K562 (cell line): ENCODE data around the gene FAM53A. TPM values are rescaled to one million over a fixed set of nuclear protein-coding genes. Genes with fewer than 3 reads are reported as not detected.

ENCODE experiments used
- ATAC-seq: fragments of 200-7000 bp; cut with Tn5 transposase; 3 replicates; pipeline ENCODE4 v1.9.1; 2020; ENCODE audit warnings: moderate library complexity
- BruUV-seq: library from RNA; stranded (reverse); fragments of 400-500 nt; replicated peaks from 2 replicates; lab custom pipeline; 2021; lab: Mats Ljungman, UMichigan
- CTCF ChIA-PET: fragments of 300-600 bp; formaldehyde crosslinking; extraction: SDS; loops from one replicate; lab custom pipeline; 2021; ENCODE audit warnings: low intra/inter-chr PET ratio; lab: Yijun Ruan, JAX
- POLR2A ChIA-PET: fragments of 300-600, 350-650 bp; sonication (Branson Sonifier 250); formaldehyde crosslinking; extraction: SDS; loops from one replicate; lab custom pipeline; 2021; ENCODE audit warnings: antibody characterized with exemption, inconsistent platforms; lab: Yijun Ruan, JAX
- DNase-seq, 4 experiments: peaks; one replicate each; pipeline versions ENCODE4 v3.0.0 to v3.0.0-alpha.2; 2011 to 2018; ENCODE audit warnings: low spot score in 3 of 4, mixed read lengths in 3 of 4; ENCODE audit errors: extremely low read depth in 1 of 4
- FAIRE-seq: peaks from 2 replicates; lab custom pipeline; 2011; peaks lifted over from hg19 to GRCh38; lab: Jason Lieb, UNC
- H2AFZ ChIP-seq: 2 replicates; pipeline ENCODE4 v1.6.0; 2011; ENCODE audit warnings: low read depth, low read length, control low read depth, inconsistent platforms
- H3K27ac ChIP-seq: fragments of 200-600 bp; 3 replicates; pipeline ENCODE4 v1.8.0; 2011; ENCODE audit warnings: low read depth, mild to moderate bottlenecking, control low read depth, inconsistent platforms, low read length, moderate library complexity, mixed read lengths; ENCODE audit errors: extremely low read depth
- H3K27me3 ChIP-seq, 2 experiments: fragments of 300-600 bp in 1 of 2; 2 replicates in 1 of 2; 3 replicates in 1 of 2; pipeline versions ENCODE4 v1.6.0 to v1.8.0; 2011; ENCODE audit warnings: inconsistent platforms in 2 of 2, low read length in 2 of 2, mild to moderate bottlenecking in 1 of 2, mixed read lengths in 1 of 2, moderate library complexity in 1 of 2; ENCODE audit not compliant: control insufficient read depth in 2 of 2, insufficient read depth in 2 of 2
- H3K36me3 ChIP-seq: fragments of 300-600 bp; 3 replicates; pipeline ENCODE4 v1.8.0; 2011; ENCODE audit warnings: mild to moderate bottlenecking, low read length, inconsistent platforms; ENCODE audit not compliant: control insufficient read depth, insufficient read depth
- H3K4me1 ChIP-seq, 2 experiments: fragments of 200-600 bp in 1 of 2; replicated peaks in 1 of 2; 2 replicates in 1 of 2; 3 replicates in 1 of 2; pipeline versions ENCODE4 v1.5.1 to v1.8.0; 2011; ENCODE audit warnings: inconsistent platforms in 2 of 2, low read length in 2 of 2, mild to moderate bottlenecking in 1 of 2, mixed read lengths in 1 of 2, moderate library complexity in 1 of 2; ENCODE audit not compliant: control insufficient read depth in 2 of 2, insufficient read depth in 2 of 2
- H3K4me2 ChIP-seq: 2 replicates; pipeline ENCODE4 v1.6.1; 2011; ENCODE audit warnings: low read length, control low read depth, inconsistent platforms, mixed read lengths; ENCODE audit not compliant: insufficient read depth
- H3K4me3 ChIP-seq: fragments of 200-600 bp; sonication (generic), shearing (Covaris generic); 2 replicates; pipeline ENCODE4 v1.5.1; 2016; ENCODE audit warnings: control low read depth, inconsistent platforms
- H3K79me2 ChIP-seq: fragments of 200-600 bp; 3 replicates; pipeline ENCODE4 v1.8.0; 2011; ENCODE audit warnings: low read length, inconsistent platforms; ENCODE audit not compliant: control insufficient read depth, insufficient read depth
- H3K9ac ChIP-seq, 2 experiments: 2 replicates each; pipeline versions ENCODE4 v1.6.0 to v1.6.1; 2011; ENCODE audit warnings: low read depth in 2 of 2, low read length in 2 of 2, control low read depth in 1 of 2, inconsistent platforms in 1 of 2, mild to moderate bottlenecking in 1 of 2, mixed read lengths in 1 of 2; ENCODE audit not compliant: insufficient read depth in 1 of 2
- H3K9me1 ChIP-seq: one replicate; pipeline ENCODE4 v1.6.0; 2011; ENCODE audit warnings: inconsistent platforms, mild to moderate bottlenecking, low read length, moderate library complexity; ENCODE audit not compliant: control insufficient read depth, insufficient read depth
- H3K9me3 ChIP-seq: replicated peaks from 2 replicates; pipeline ENCODE4 v1.5.1; 2011; ENCODE audit warnings: low read depth, low read length, inconsistent platforms; ENCODE audit not compliant: control insufficient read depth, insufficient read depth
- H4K20me1 ChIP-seq: replicated peaks from 2 replicates; pipeline ENCODE4 v1.6.1; 2011; ENCODE audit warnings: low read length, inconsistent platforms, mixed read lengths; ENCODE audit not compliant: control insufficient read depth, insufficient read depth
- FOXJ3 ChIP-seq: sonication (generic); formaldehyde crosslinking; IDR thresholded peaks from 2 replicates; pipeline ENCODE4 v1.4.0; 2020; ENCODE audit warnings: mild to moderate bottlenecking, missing genetic modification reagents
- MBD2 ChIP-seq: sonication (generic); IDR thresholded peaks from 2 replicates; pipeline ENCODE4 v1.6.1; 2016; ENCODE audit warnings: low read depth, borderline replicate concordance
- NELFE ChIP-seq: IDR thresholded peaks from 2 replicates; pipeline ENCODE4 v1.6.1; 2011; ENCODE audit warnings: mild to moderate bottlenecking; ENCODE audit not compliant: insufficient read depth, insufficient read length
- PCBP1 ChIP-seq: fragments of 200-400 bp; formaldehyde crosslinking; IDR thresholded peaks from 2 replicates; pipeline ENCODE4 v1.6.1; 2018; ENCODE audit warnings: mild to moderate bottlenecking, low read depth, low read length; ENCODE audit not compliant: poor library complexity, severe bottlenecking
- POLR2A ChIP-seq: fragments of 450-650 bp; conservative IDR thresholded peaks from 2 replicates; pipeline ENCODE4 v1.6.1; 2016
- POLR2AphosphoS5 ChIP-seq: IDR thresholded peaks from 2 replicates; pipeline ENCODE4 v1.6.1; 2011; ENCODE audit warnings: mild to moderate bottlenecking, low read depth, low read length, moderate library complexity; ENCODE audit not compliant: control insufficient read depth, insufficient read depth
- POLR2G ChIP-seq: fragments of 200-400 bp; formaldehyde crosslinking; IDR thresholded peaks from 2 replicates; pipeline ENCODE4 v1.6.1; 2017; ENCODE audit warnings: low read depth, mild to moderate bottlenecking, antibody characterized with exemption, low read length, moderate library complexity
- RBFOX2 ChIP-seq: fragments of 200-400 bp; formaldehyde crosslinking; IDR thresholded peaks from 2 replicates; pipeline ENCODE4 v1.6.1; 2017; ENCODE audit warnings: low read depth, mild to moderate bottlenecking, low read length, moderate library complexity
- RBM22 ChIP-seq: fragments of 200-400 bp; formaldehyde crosslinking; IDR thresholded peaks from 2 replicates; pipeline ENCODE4 v1.6.1; 2018; ENCODE audit warnings: low read length, low read depth; ENCODE audit not compliant: poor library complexity, severe bottlenecking
- TCF7 ChIP-seq: sonication (generic); IDR thresholded peaks from 2 replicates; pipeline ENCODE4 v1.6.1; 2016; ENCODE audit warnings: antibody characterized with exemption, borderline replicate concordance
- ZNF133 ChIP-seq: fragments of 250-450 bp; sonication (Bioruptor Pico); IDR thresholded peaks from 2 replicates; pipeline ENCODE4 v1.4.0; 2020; ENCODE audit warnings: mild to moderate bottlenecking
- ZNF23 ChIP-seq: fragments of 250-450 bp; sonication (Bioruptor Pico); IDR thresholded peaks from 2 replicates; pipeline ENCODE4 v1.4.0; 2020; ENCODE audit warnings: mild to moderate bottlenecking
- ZNF24 ChIP-seq: fragments of 450-650 bp; IDR thresholded peaks from 2 replicates; pipeline ENCODE4 v1.6.1; 2016
- WGBS: fragments of 100-300 bp; shearing (Covaris generic); methylation state at CpG from one replicate; pipeline ENCODE4 v1.1.6; 2016; ENCODE audit warnings: low coverage, mixed read lengths; ENCODE audit not compliant: insufficient coverage; ENCODE audit errors: missing lambda C conversion rate; 5-methylcytosine and 5-hydroxymethylcytosine counted together
- in situ Hi-C: fragments of 300-500 bp; cut with MboI; formaldehyde crosslinking; loops from 4 replicates; pipeline ENCODE4 v1.15.0; 2018; ENCODE audit warnings: inconsistent platforms, mixed read lengths
- intact Hi-C: fragments of 100-400 bp; cut with micrococcal nuclease; formaldehyde crosslinking; loops from 2 replicates; pipeline ENCODE4 v1.14.2; 2022
- polyA plus RNA-seq, 8 experiments: library from polyadenylated mRNA; depleted of rRNA in 4 of 8; stranded (reverse) in 5 of 8; unstranded in 3 of 8; fragments of >200 nt; fragmentation: Nextera tagmentation in 2 of 8; fragmentation: Illumina TruSeq in 1 of 8; extraction: Ambion mirVana in 2 of 8; extraction: Trizol in 1 of 8; gene quantifications; 2 replicates each; pipeline versions ENCODE4 v1.2.1 to v1.2.3, GENCODE V29; 2011 to 2014; ENCODE audit warnings: inconsistent platforms in 1 of 8, missing spikeins in 1 of 8
- total RNA-seq, 7 experiments: library from RNA; depleted of rRNA in 6 of 7; stranded (reverse); fragments of >200 nt in 6 of 7; fragmentation: Illumina TruSeq in 2 of 7; extraction: Trizol in 2 of 7; gene quantifications; 2 replicates each; pipeline versions ENCODE4 v1.2.1 to v1.2.3, GENCODE V29; 2011 to 2021; ENCODE audit warnings: low replicate concordance in 1 of 7
- TF ChIP-seq, protein P1 (sequence below), 2 experiments: fragments of 450-650 bp in 1 of 2; sonication (generic) in 1 of 2; formaldehyde crosslinking; conservative IDR thresholded peaks; 2 replicates each; pipeline versions ENCODE4 v1.4.0 to v1.8.1; 2020 to 2022; ENCODE audit warnings: mild to moderate bottlenecking in 1 of 2, missing genetic modification reagents in 1 of 2

Gene FAM53A
- total and polyA plus RNA-seq, 9 of the 15 experiments (the other 6 are each of a cell fraction or from before 2014, with no cell fraction given), result 0.53 to 2.7 (median 1.4) TPM; not detected in 2

DNA sequence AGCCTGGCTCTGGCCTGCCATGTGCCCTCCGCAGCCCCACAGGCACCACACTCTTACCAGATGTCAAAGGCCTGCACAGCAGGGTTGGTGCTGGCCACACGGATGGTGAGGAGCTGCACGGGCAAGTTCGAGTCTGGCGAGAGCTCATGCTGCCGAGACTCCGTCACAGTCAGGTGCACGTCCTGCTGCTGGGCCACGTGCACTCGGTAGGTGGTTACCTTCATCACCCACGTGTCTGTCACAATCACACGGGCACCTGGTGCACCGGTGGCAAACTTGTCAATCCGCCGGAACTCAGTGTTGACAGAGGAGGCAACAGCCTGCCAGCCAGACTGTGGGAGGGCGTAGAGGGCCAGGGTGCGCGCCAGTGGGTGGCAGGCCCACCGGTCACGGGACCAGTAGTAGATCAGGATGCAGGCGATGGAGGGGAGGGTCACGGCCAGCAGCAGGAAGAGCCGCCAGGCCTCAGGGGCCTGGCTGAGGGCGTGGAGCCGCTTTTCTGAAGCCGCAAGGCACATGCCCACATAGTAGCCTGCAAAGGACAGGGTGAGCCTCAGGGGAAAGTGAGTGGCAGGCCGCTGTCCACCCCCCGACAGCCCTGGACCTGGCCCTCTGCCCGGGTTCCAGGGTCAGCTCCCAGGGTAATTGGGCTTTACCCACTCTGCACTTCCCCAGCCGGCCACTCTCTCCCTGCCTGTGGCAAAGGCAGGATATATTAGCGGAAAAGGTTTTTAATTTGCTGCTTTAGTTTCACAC, 34.2 kb upstream of the FAM53A start:
- Histone ChIP-seq H2AFZ (no peak overlapping the region), H3K36me3 (peaks cover 51% of the 10 kb centered on the region; the same call in 2 of the 3 replicates), H3K9me3 (no peaks in the 10 kb centered on the region), H3K4me2 (no peak overlapping the region), H4K20me1 (peaks cover 8% of the 10 kb centered on the region; the same call in 1 of the 2 replicates), H3K9me1 (no peaks in the 10 kb centered on the region), H3K79me2 (peaks cover 90% of the 10 kb centered on the region)
- in situ Hi-C loops (no loop called here), intact Hi-C loops (no loop called here)
- ATAC-seq (no peak), FAIRE-seq (no peak), DNase-seq (no peak)
- 90% methylated on average over 29 of the region's 31 CpGs for WGBS
- ChIA-PET CTCF (no interaction called here), POLR2A (interaction anchor here (1.1 to 3.8 kb wide), 3 partner anchors 10 to 370 kb away, joined by 3 to 20 read pairs (median 6); no protein-coding TSS in a partner anchor)
- TF ChIP-seq PCBP1, result no peak
- TF ChIP-seq POLR2AphosphoS5, result peak; percentile 25; the same call in 1 of the 2 replicates
- TF ChIP-seq, protein P1, sequence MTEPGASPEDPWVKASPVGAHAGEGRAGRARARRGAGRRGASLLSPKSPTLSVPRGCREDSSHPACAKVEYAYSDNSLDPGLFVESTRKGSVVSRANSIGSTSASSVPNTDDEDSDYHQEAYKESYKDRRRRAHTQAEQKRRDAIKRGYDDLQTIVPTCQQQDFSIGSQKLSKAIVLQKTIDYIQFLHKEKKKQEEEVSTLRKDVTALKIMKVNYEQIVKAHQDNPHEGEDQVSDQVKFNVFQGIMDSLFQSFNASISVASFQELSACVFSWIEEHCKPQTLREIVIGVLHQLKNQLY (CRISPR knock-in tag; conservative IDR thresholded peaks at IDR 0.05), result no peak
- TF ChIP-seq RBM22, result peak; percentile 46
- TF ChIP-seq RBFOX2, result peak; percentile 62
- TF ChIP-seq POLR2G, result peak; percentile 71
- TF ChIP-seq ZNF133 (CRISPR knock-in tag), result no peak
- TF ChIP-seq ZNF23 (CRISPR knock-in tag), result no peak
- 0 out of 2 replicates have a peak, but pooled peaks have one; percentile 30 for TF ChIP-seq POLR2A
- TF ChIP-seq MBD2, result no peak
- TF ChIP-seq NELFE, result no peak
- no peak for TF ChIP-seq TCF7
- no peak for TF ChIP-seq ZNF24
- no peak for TF ChIP-seq FOXJ3
- TF ChIP-seq, all 486 proteins: peak for 5
- Histone ChIP-seq H3K27me3 (no peaks in the 10 kb centered on the region), H3K27ac (no peak overlapping the region), H3K4me3 (no peak overlapping the region), H3K9ac (peak overlapping the region in 1 of 2 experiments; percentile 77; a peak in 2 of 4 replicates), H3K4me1 (peaks cover 21 to 76% of the 10 kb centered on the region in 2 experiments; a peak in 4 of 5 replicates)
- BruUV-seq, result no TSS peak
